ENCODE data around the gene SLC9A2. TPM values are rescaled to one million over a fixed set of nuclear protein-coding genes. Genes with fewer than 3 reads are reported as not detected.

Gene SLC9A2
- total RNA-seq, 1 donor from 2014 or later = not detected

DNA sequence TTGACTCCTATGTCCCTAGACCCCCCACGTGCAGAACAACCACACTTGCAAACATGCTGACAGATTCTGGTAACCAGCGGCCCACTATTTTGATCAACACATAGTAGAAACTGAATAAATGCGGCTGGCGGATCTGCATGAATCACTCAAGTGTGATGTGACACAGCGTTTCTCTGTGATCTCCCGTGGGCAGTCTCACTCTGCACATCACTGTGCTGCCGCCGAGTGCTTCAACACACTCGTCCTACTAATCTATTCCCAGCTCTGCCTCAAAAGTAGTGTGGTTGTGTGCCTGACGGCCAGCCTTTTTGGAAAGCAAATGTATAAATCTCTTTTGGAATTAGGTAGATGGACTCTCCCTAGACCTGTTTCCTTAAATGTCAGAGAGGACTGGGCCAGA, 105.2 kb downstream of the SLC9A2 start:
- H3K27ac Mint-ChIP-seq = no peak overlapping the region
- no peaks in the 10 kb centered on the region for H3K79me2 ChIP-seq (ENCODE audit: low read depth)
- H3K36me3 Mint-ChIP-seq = peaks cover 38% of the 10 kb centered on the region
- H3K27me3 ChIP-seq = no peaks in the 10 kb centered on the region
- no peaks in the 10 kb centered on the region for H3K4me1 Mint-ChIP-seq
- H4K20me1 ChIP-seq (ENCODE audit: low read depth) = peaks cover 11% of the 10 kb centered on the region
- no peak overlapping the region for H3K27ac ChIP-seq
- H3K4me3 ChIP-seq = no peak overlapping the region
- no peaks in the 10 kb centered on the region for H3K9me3 ChIP-seq (ENCODE audit: low read depth)
- TF ChIP-seq EZH2 (IDR thresholded peaks at IDR 0.05) (no peak), EZH2phosphoT487 (IDR thresholded peaks at IDR 0.05) (no peak), CTCF (IDR thresholded peaks at IDR 0.05) (no peak)
- H3K9me3 Mint-ChIP-seq = no peaks in the 10 kb centered on the region
- H3K27me3 Mint-ChIP-seq (ENCODE audit: insufficient read depth, low read depth) = no peaks in the 10 kb centered on the region
- DNase-seq (ENCODE audit: low spot score) = no peak
- no peaks in the 10 kb centered on the region for H3K4me1 ChIP-seq
- H3K4me2 ChIP-seq = no peak overlapping the region
- no peaks in the 10 kb centered on the region for H3F3A ChIP-seq (ENCODE audit: low read depth)
- H3K9ac ChIP-seq = no peak overlapping the region
- H2AFZ ChIP-seq (replicated peaks) = no peak overlapping the region
- no peak overlapping the region for H3K4me3 Mint-ChIP-seq
- peaks cover 7% of the 10 kb centered on the region for H3K36me3 ChIP-seq

GRCh38 chr2:102726128-102727087, 107.1 kb downstream of the SLC9A2 start:
- Mint-ChIP-seq H3K27ac (no peak overlapping the region), H3K36me3 (peaks cover 39% of the 10 kb centered on the region), H3K27me3 (ENCODE audit: insufficient read depth, low read depth) (no peaks in the 10 kb centered on the region), H3K4me3 (no peak overlapping the region), H3K4me1 (no peaks in the 10 kb centered on the region), H3K9me3 (no peaks in the 10 kb centered on the region)
- H3K9me3 ChIP-seq (ENCODE audit: low read depth) = no peaks in the 10 kb centered on the region
- no peaks in the 10 kb centered on the region for H3K79me2 ChIP-seq (ENCODE audit: low read depth)
- H3K4me2 ChIP-seq = no peak overlapping the region
- H3K4me1 ChIP-seq = no peaks in the 10 kb centered on the region
- no peaks in the 10 kb centered on the region for H3F3A ChIP-seq (ENCODE audit: low read depth)
- no peak overlapping the region for H3K9ac ChIP-seq
- peaks cover 7% of the 10 kb centered on the region for H3K36me3 ChIP-seq
- H2AFZ ChIP-seq (replicated peaks) = no peak overlapping the region
- DNase-seq (ENCODE audit: low spot score) = no peak
- no peak overlapping the region for H3K27ac ChIP-seq
- H4K20me1 ChIP-seq (ENCODE audit: low read depth) = peaks cover 11% of the 10 kb centered on the region
- H3K4me3 ChIP-seq = no peak overlapping the region
- no peak for TF ChIP-seq EZH2phosphoT487 (IDR thresholded peaks at IDR 0.05)
- H3K27me3 ChIP-seq = no peaks in the 10 kb centered on the region

GRCh38 chr2:102735416-102736109, 116.2 kb downstream of the SLC9A2 start:
- H3K36me3 Mint-ChIP-seq = peaks cover 10% of the 10 kb centered on the region
- H3K4me1 ChIP-seq = peaks cover 14% of the 10 kb centered on the region
- H3K27me3 ChIP-seq = no peaks in the 10 kb centered on the region
- H4K20me1 ChIP-seq (ENCODE audit: low read depth) = peaks cover 30% of the 10 kb centered on the region
- H3K9ac ChIP-seq = no peak overlapping the region
- no peaks in the 10 kb centered on the region for H3K9me3 ChIP-seq (ENCODE audit: low read depth)
- no peak overlapping the region for H3K27ac ChIP-seq
- H3K9me3 Mint-ChIP-seq = no peaks in the 10 kb centered on the region
- peak overlapping the region; percentile 99 for H2AFZ ChIP-seq (replicated peaks)
- H3K4me1 Mint-ChIP-seq = peaks cover 23% of the 10 kb centered on the region
- H3K4me2 ChIP-seq = peak overlapping the region; percentile 97
- no peaks in the 10 kb centered on the region for H3F3A ChIP-seq (ENCODE audit: low read depth)
- peak overlapping the region; percentile 98 for H3K4me3 Mint-ChIP-seq
- peaks cover 46% of the 10 kb centered on the region for H3K79me2 ChIP-seq (ENCODE audit: low read depth)
- DNase-seq (ENCODE audit: low spot score) = peak; percentile 39
- no peaks in the 10 kb centered on the region for H3K27me3 Mint-ChIP-seq (ENCODE audit: insufficient read depth, low read depth)
- H3K4me3 ChIP-seq = peak overlapping the region; percentile 90
- H3K36me3 ChIP-seq = no peaks in the 10 kb centered on the region
- H3K27ac Mint-ChIP-seq = no peak overlapping the region
- TF ChIP-seq EZH2 (IDR thresholded peaks at IDR 0.05) (no peak), CTCF (IDR thresholded peaks at IDR 0.05) (no peak), EZH2phosphoT487 (IDR thresholded peaks at IDR 0.05) (no peak)

Measured in neural progenitor cell (in vitro differentiated cells).